Activated CD8-positive, alpha-beta memory T cell treated with anti-CD3 and anti-CD28 coated beads for 36 hours (primary cell): Measurements from ENCODE around the gene LIMCH1. TPM values are rescaled to one million over a fixed set of nuclear protein-coding genes. Genes with fewer than 3 reads are reported as not detected.

ENCODE experiments used
- CTCF ChIA-PET: fragments of 350-600 bp; sonication (Branson Sonifier 250); formaldehyde crosslinking; loops from one replicate; lab custom pipeline; 2021; ENCODE audit warnings: antibody characterized with exemption; lab: Charles Lee
- POLR2A ChIA-PET: fragments of 350-600 bp; sonication (Branson Sonifier 250); formaldehyde crosslinking; loops from one replicate; lab custom pipeline; 2021; ENCODE audit warnings: antibody characterized with exemption; lab: Charles Lee
- total RNA-seq, 2 experiments: library from RNA; stranded (reverse); gene quantifications; one replicate each; pipeline ENCODE4 v1.2.3, GENCODE V29; 2021

The LIMCH1 gene
- total RNA-seq, 2 experiments from 2014 or later = not detected

GRCh38 chr4:41599192-41599786 is 61.3 kb downstream of the LIMCH1 start:
- POLR2A ChIA-PET = no interaction called here
- CTCF ChIA-PET = no interaction called here

- ChIA-PET CTCF (no interaction called here), POLR2A (no interaction called here)
Observed at GRCh38 chr4:41600243-41600912, 62.4 kb downstream of the LIMCH1 start.

GRCh38 chr4:41601025-41601424 is 63.1 kb downstream of the LIMCH1 start:
- ChIA-PET CTCF (no interaction called here), POLR2A (interaction anchor here (0.6 kb wide), 1 partner anchor 9 kb away, joined by 4 read pairs; no protein-coding TSS in a partner anchor)

GRCh38 chr4:41602113-41602512 is 64.2 kb downstream of the LIMCH1 start:
- ChIA-PET POLR2A (no interaction called here), CTCF (no interaction called here)

GRCh38 chr4:41602886-41603498 is 65.0 kb downstream of the LIMCH1 start:
- CTCF ChIA-PET = no interaction called here
- POLR2A ChIA-PET = no interaction called here

- ChIA-PET CTCF (no interaction called here), POLR2A (interaction anchor here (0.7 kb wide), 1 partner anchor 9 kb away, joined by 4 read pairs; no protein-coding TSS in a partner anchor)
Observed at GRCh38 chr4:41609851-41610250, 71.9 kb downstream of the LIMCH1 start.

GRCh38 chr4:41610474-41610873 is 72.5 kb downstream of the LIMCH1 start:
- ChIA-PET CTCF (no interaction called here), POLR2A (interaction anchor here (0.7 kb wide), 1 partner anchor 9 kb away, joined by 4 read pairs; no protein-coding TSS in a partner anchor)

- ChIA-PET POLR2A (no interaction called here), CTCF (no interaction called here)
Observed at GRCh38 chr4:41611124-41611838, 73.3 kb downstream of the LIMCH1 start.

GRCh38 chr4:41611881-41612871 is 74.2 kb downstream of the LIMCH1 start:
- ChIA-PET CTCF (no interaction called here), POLR2A (no interaction called here)

GRCh38 chr4:41613386-41613785 is 75.4 kb downstream of the LIMCH1 start:
- CTCF ChIA-PET = no interaction called here
- POLR2A ChIA-PET = no interaction called here

GRCh38 chr4:41613821-41614220 is 75.9 kb downstream of the LIMCH1 start:
- POLR2A ChIA-PET = no interaction called here

GRCh38 chr4:41614519-41614918 is 76.6 kb downstream of the LIMCH1 start:
- CTCF ChIA-PET = interaction anchor here (0.6 kb wide), 1 partner anchor 80 kb away, joined by 4 read pairs; no protein-coding TSS in a partner anchor
- POLR2A ChIA-PET = no interaction called here

More at GRCh38 chr4:41613821-41614220, 75.9 kb downstream of the LIMCH1 start:
- CTCF ChIA-PET = interaction anchor here (0.5 kb wide), 1 partner anchor 84 kb away, joined by 3 read pairs; no protein-coding TSS in a partner anchor

GRCh38 chr4:41619161-41619560 is 81.2 kb downstream of the LIMCH1 start:
- POLR2A ChIA-PET = no interaction called here
- CTCF ChIA-PET = no interaction called here

GRCh38 chr4:41620594-41621256 is 82.8 kb downstream of the LIMCH1 start:
- CTCF ChIA-PET = no interaction called here
- POLR2A ChIA-PET = no interaction called here

- CTCF ChIA-PET = no interaction called here
Observed at GRCh38 chr4:41622787-41623186, 84.8 kb downstream of the LIMCH1 start.

GRCh38 chr4:41624765-41625164 is 86.8 kb downstream of the LIMCH1 start:
- ChIA-PET POLR2A (no interaction called here), CTCF (no interaction called here)

More at GRCh38 chr4:41622787-41623186, 84.8 kb downstream of the LIMCH1 start:
- POLR2A ChIA-PET = no interaction called here

- CTCF ChIA-PET = no interaction called here
- POLR2A ChIA-PET = no interaction called here
Observed at GRCh38 chr4:41625531-41625930, 87.6 kb downstream of the LIMCH1 start.

- POLR2A ChIA-PET = no interaction called here
- CTCF ChIA-PET = no interaction called here
Observed at GRCh38 chr4:41628936-41629335, 91.0 kb downstream of the LIMCH1 start.
